GM20000 (cell line): Measurements from ENCODE around the gene ANKS1B.
"Not testable (repeated sequence)": the region's sequence is repeated elsewhere in the genome, so short reads cannot be mapped to it uniquely, and the experiment has no call there.

Experiments used
- DNase-seq: peaks from one replicate; pipeline ENCODE4 v3.0.0; 2012; ENCODE audit warnings: low spot score
- TF ChIP-seq, protein P1 (sequence below): IDR thresholded peaks from 2 replicates; pipeline ENCODE4 v1.5.1; 2012; ENCODE audit warnings: mild to moderate bottlenecking, control low read depth; ENCODE audit errors: extremely low read depth, missing control alignments

The ANKS1B gene

DNA sequence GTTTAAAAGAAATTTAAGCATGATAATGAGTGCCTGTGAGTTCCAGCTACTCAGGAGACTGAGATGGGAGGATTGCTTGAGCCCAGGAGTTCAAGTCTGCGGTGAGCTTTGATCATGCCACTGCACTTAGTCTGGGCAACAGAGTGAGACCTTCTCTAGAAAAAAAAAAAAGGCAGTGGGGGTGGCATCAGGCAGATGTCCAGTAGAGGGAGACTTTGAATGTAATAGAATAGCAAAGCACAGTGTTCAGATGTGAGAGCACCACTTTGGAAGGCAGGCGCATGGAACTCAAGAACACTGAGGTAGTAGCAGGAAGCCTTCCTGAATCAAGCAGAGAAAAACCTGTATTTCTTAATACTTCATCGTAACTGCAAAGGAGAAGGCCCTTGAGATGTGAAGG is 731.7 kb downstream of the ANKS1B start:
- DNase-seq: no peak
- TF ChIP-seq, protein P1, sequence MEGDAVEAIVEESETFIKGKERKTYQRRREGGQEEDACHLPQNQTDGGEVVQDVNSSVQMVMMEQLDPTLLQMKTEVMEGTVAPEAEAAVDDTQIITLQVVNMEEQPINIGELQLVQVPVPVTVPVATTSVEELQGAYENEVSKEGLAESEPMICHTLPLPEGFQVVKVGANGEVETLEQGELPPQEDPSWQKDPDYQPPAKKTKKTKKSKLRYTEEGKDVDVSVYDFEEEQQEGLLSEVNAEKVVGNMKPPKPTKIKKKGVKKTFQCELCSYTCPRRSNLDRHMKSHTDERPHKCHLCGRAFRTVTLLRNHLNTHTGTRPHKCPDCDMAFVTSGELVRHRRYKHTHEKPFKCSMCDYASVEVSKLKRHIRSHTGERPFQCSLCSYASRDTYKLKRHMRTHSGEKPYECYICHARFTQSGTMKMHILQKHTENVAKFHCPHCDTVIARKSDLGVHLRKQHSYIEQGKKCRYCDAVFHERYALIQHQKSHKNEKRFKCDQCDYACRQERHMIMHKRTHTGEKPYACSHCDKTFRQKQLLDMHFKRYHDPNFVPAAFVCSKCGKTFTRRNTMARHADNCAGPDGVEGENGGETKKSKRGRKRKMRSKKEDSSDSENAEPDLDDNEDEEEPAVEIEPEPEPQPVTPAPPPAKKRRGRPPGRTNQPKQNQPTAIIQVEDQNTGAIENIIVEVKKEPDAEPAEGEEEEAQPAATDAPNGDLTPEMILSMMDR: peak; percentile 31

DNA sequence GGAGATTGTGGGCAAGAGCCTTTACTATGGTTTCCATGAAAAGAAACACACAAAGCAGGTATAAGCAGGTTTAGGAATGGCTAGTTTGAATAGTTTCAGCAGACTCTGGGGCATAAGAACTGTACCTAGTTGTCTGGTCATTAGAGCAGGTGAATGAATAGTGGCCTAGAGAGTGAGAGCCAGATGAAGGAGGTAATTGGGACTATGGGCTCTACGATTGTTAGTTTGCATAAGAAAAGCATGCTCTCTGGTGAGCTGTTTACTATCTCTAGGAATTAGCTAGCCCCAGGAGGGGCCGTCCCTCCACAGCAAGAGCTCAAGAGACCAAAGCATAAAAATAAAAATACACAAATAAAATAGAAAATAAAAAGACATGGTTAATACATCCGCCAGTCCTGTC is 734.6 kb downstream of the ANKS1B start:
- no peak for DNase-seq
- TF ChIP-seq, protein P1: no peak

GRCh38 chr12:99249543-99249942 is 735.2 kb downstream of the ANKS1B start:
- DNase-seq: no peak
- TF ChIP-seq, protein P1: no peak

DNA sequence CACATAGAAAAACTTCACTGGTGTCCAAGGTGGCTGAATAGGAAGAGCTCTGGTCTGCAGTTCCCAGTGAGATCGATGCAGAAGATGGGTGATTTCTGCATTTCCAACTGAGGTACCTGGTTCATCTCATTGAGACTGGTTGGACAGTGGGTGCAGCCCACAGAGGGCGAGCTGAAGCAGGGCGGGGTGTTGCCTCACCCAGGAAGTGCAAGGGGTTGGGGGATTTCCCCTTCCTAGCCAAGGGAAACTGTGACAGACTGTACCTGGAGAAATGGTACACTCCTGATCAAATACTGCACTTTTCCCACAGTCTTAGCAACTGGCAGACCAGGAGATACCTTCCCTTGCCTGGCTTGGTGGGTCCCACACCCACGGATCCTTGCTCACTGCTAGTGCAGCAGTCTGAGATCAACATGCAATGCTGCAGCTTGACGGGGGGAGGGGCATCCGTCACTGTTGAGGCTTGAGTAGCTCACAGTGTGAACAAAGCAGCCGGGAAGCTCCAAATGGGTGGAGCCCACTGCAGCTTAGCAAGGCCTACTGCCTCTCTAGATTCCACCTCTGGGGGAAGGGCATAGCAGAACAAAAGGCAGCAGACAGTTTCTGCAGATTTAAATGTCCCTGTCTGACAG is 746.7 kb downstream of the ANKS1B start:
- not testable (repeated sequence) for DNase-seq

GRCh38 chr12:99235381-99235780 is 749.4 kb downstream of the ANKS1B start:
- DNase-seq: no peak
- TF ChIP-seq, protein P1: no peak

DNA sequence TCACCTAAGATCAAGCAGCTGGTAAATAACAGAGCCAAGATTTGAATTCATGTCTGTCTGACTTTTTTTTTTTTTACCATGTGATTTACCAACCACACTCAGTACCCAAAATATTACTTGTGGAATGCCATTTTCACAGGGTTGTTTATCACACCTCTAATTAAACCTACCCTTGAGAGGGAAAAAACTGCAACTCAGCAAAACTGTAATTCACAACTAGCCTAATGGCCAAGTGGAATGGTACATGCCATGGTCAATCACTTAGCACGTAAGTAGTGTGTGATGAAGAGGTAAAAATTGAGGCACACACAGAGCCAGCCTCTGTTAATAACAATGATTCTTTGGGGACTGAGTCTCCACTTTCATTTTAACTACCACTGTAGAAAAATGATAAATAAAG is 750.0 kb downstream of the ANKS1B start:
- TF ChIP-seq, protein P1: no peak
- no peak for DNase-seq

DNA sequence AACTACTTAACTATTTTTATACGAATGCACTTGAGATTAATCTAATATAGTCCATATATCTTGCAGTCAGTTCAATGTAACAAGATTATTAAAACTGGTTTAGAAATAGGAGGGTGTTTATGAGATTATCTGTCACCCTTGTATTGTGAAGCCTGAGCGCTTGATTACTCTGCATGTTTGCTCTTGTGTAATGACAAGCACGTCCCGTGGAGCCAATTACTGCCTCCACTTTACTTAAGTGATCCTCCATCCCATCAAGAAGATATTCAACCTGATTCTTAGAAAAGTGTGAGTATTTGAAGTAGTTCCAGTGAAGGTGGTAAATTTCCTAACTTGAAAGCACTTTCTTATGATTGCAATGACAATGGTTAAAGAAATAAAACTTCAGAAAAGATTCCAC is 752.4 kb downstream of the ANKS1B start:
- DNase-seq: no peak
- TF ChIP-seq, protein P1: no peak

DNA sequence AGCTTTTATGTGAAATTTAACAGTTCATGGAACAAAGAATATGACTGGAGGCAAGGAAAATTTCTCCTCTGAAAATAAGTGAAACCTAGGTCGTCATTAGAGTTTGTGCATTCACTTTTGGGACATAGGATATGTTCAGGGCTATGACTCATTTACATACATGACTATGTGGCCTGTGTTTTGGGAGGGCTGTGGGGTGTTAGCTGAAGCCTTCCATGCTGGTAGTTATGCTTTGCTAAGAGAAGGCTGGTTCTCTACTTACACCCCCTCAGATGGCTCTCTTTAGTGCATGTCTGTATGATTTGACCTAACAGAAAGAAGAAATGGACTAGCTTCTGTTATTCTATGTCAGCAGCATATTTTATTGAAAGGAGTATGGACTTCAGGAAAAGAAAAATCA is 753.7 kb downstream of the ANKS1B start:
- DNase-seq: no peak
- TF ChIP-seq, protein P1: no peak
